GM13977 (cell line): Measurements from ENCODE around the gene IL1RAPL1.

ENCODE experiments used
- DNase-seq: peaks from one replicate; pipeline ENCODE4 v3.0.0; 2012; ENCODE audit warnings: low spot score
- in situ Hi-C: fragments of 300-500 bp; cut with MboI; formaldehyde crosslinking; loops from one replicate; pipeline ENCODE4 v1.12.0; 2022; ENCODE audit warnings: low sequenced_read_pairs, low pct_unique_long_range_greater_than_20kb, mixed read lengths, inconsistent platforms; ENCODE audit not compliant: unreplicated experiment
- TF ChIP-seq, protein P1 (sequence below): IDR thresholded peaks from 2 replicates; pipeline ENCODE4 v1.5.1; 2012; ENCODE audit warnings: mild to moderate bottlenecking, control low read depth; ENCODE audit not compliant: insufficient read depth; ENCODE audit errors: extremely low read depth, missing control alignments

Gene IL1RAPL1

DNA sequence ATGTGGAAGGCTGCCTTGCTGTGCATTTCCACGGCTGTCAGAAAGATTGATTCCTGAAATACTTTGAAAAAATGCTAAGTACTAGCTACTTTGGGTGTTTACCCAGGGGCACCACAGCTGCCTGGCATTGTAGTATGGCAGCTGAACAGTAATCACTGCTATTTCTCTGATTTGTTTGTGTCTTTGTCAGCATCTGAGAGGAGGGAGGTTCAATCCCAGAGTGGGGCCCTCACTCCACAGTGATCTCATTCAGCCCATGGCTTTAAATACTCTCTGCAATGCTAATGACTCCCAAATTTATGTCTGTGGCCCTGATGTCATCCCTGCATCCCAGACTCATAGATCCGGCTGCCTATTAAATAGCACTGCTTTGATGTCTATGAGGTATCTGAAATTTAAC, 1052.9 kb downstream of the IL1RAPL1 start:
- in situ Hi-C loops = no loop called here
- no peak for DNase-seq
- TF ChIP-seq, protein P1, sequence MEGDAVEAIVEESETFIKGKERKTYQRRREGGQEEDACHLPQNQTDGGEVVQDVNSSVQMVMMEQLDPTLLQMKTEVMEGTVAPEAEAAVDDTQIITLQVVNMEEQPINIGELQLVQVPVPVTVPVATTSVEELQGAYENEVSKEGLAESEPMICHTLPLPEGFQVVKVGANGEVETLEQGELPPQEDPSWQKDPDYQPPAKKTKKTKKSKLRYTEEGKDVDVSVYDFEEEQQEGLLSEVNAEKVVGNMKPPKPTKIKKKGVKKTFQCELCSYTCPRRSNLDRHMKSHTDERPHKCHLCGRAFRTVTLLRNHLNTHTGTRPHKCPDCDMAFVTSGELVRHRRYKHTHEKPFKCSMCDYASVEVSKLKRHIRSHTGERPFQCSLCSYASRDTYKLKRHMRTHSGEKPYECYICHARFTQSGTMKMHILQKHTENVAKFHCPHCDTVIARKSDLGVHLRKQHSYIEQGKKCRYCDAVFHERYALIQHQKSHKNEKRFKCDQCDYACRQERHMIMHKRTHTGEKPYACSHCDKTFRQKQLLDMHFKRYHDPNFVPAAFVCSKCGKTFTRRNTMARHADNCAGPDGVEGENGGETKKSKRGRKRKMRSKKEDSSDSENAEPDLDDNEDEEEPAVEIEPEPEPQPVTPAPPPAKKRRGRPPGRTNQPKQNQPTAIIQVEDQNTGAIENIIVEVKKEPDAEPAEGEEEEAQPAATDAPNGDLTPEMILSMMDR = no peak

GRCh38 chrX:29641461-29641860, 1054.2 kb downstream of the IL1RAPL1 start:
- no peak for DNase-seq
- in situ Hi-C loops = no loop called here
- TF ChIP-seq, protein P1 = no peak

GRCh38 chrX:29643181-29643580, 1055.9 kb downstream of the IL1RAPL1 start:
- no peak for DNase-seq
- TF ChIP-seq, protein P1 = no peak
- in situ Hi-C loops = no loop called here

- in situ Hi-C loops = no loop called here
- TF ChIP-seq, protein P1 = no peak
- no peak for DNase-seq
Observed at GRCh38 chrX:29648161-29648560, 1060.9 kb downstream of the IL1RAPL1 start.

DNA sequence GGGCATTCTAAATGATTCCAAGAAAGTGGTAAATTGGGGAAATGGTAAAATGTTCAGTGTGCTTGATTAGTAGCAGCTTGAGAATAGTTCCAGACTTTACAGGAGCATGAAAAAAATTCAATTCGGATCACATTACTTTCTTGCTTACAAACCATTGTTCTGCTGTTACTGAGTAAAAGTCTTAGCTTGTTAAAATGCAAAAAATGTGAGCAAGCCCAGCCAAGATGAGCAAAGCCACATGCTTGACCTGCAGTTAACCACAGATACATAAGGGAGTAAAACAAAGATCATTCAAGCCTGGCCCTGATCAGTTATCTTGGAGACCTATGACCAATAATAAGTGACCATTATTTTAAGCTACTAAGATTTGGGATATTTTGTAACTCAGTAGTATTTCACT, 1065.2 kb downstream of the IL1RAPL1 start:
- in situ Hi-C loops = no loop called here
- DNase-seq = no peak
- TF ChIP-seq, protein P1 = no peak

GRCh38 chrX:29653721-29654120, 1066.5 kb downstream of the IL1RAPL1 start:
- in situ Hi-C loops = no loop called here
- TF ChIP-seq, protein P1 = no peak
- DNase-seq = no peak

DNA sequence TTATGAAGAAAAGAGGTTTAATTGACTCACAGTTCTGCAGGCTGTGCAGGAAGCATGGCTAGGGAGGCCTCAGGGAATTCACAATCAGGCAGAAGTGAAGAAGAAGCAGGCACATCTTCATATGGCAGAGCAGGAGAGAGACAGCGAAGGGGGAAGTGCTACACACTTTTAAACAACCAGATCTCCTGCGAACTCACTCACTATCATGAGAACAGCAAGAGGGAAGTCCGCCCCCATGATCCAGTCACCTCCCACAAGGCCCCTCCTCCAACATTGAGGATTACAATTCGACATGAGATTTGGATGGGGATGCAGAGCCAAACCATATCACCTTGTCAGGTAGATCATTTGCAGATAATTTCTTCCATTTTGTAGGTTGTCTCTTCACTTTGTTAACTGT, 1072.7 kb downstream of the IL1RAPL1 start:
- DNase-seq = no peak
- in situ Hi-C loops = no loop called here
- TF ChIP-seq, protein P1 = no peak
